ENCODE data around the gene MCM5.

MCM5 gene

GRCh38 chr22:35386670-35387288, 13.2 kb upstream of the MCM5 start:
- no peak overlapping the region for H3K56ac ChIP-seq (ENCODE audit: low read length)
- H3K9ac ChIP-seq (ENCODE audit: low read length), result no peak overlapping the region
- H3K4me1 ChIP-seq (ENCODE audit: control insufficient read depth, low read depth, low read length), result no peaks in the 10 kb centered on the region
- H2BK120ac ChIP-seq (ENCODE audit: low read depth, low read length), result no peak overlapping the region
- no peak overlapping the region for H3K4ac ChIP-seq (ENCODE audit: low read depth, low read length)
- no peak overlapping the region for H3K4me3 ChIP-seq (ENCODE audit: low read length)
- DNase-seq, result no peak
- no peaks in the 10 kb centered on the region for H3K79me1 ChIP-seq (ENCODE audit: low read length)
- H3K18ac ChIP-seq (ENCODE audit: low read length), result no peak overlapping the region
- no peak overlapping the region for H4K8ac ChIP-seq (ENCODE audit: low read depth, low read length)
- H3K36me3 ChIP-seq (ENCODE audit: control insufficient read depth, insufficient read depth, low read length), result no peaks in the 10 kb centered on the region
- no peak overlapping the region for H3K23ac ChIP-seq (ENCODE audit: low read length)
- no peak overlapping the region for H2BK5ac ChIP-seq (ENCODE audit: low read length)
- H3K4me2 ChIP-seq (ENCODE audit: low read length), result no peak overlapping the region
- no peaks in the 10 kb centered on the region for H3K27me3 ChIP-seq (ENCODE audit: insufficient read depth, low read length, poor library complexity)
- no peak overlapping the region for H2AK5ac ChIP-seq (ENCODE audit: low read length)
- WGBS (ENCODE audit: extremely low coverage, insufficient coverage, low lambda C conversion rate), result no CpG with 5 or more reads among the region's 19 CpGs
- no peaks in the 10 kb centered on the region for H3K79me2 ChIP-seq (ENCODE audit: control insufficient read depth, insufficient read depth, low read length)
- H2BK15ac ChIP-seq (replicated peaks; ENCODE audit: low read depth), result no peak overlapping the region
- H3K27ac ChIP-seq (ENCODE audit: low read depth, low read length), result no peak overlapping the region
- H4K5ac ChIP-seq (ENCODE audit: low read length), result no peak overlapping the region

GRCh38 chr22:35390933-35391332, 9.0 kb upstream of the MCM5 start:
- H3K23ac ChIP-seq (ENCODE audit: low read length), result no peak overlapping the region
- no peaks in the 10 kb centered on the region for H3K79me1 ChIP-seq (ENCODE audit: low read length)
- no peak overlapping the region for H2AK5ac ChIP-seq (ENCODE audit: low read length)
- no peaks in the 10 kb centered on the region for H3K79me2 ChIP-seq (ENCODE audit: control insufficient read depth, insufficient read depth, low read length)
- no peak overlapping the region for H3K4me2 ChIP-seq (ENCODE audit: low read length)
- no peaks in the 10 kb centered on the region for H3K36me3 ChIP-seq (ENCODE audit: control insufficient read depth, insufficient read depth, low read length)
- H2BK15ac ChIP-seq (replicated peaks; ENCODE audit: low read depth), result no peak overlapping the region
- no peak overlapping the region for H4K8ac ChIP-seq (ENCODE audit: low read depth, low read length)
- H3K18ac ChIP-seq (ENCODE audit: low read length), result no peak overlapping the region
- H4K5ac ChIP-seq (ENCODE audit: low read length), result no peak overlapping the region
- no peak overlapping the region for H2BK120ac ChIP-seq (ENCODE audit: low read depth, low read length)
- no peak overlapping the region for H3K9ac ChIP-seq (ENCODE audit: low read length)
- no peak for DNase-seq
- no peaks in the 10 kb centered on the region for H3K27me3 ChIP-seq (ENCODE audit: insufficient read depth, low read length, poor library complexity)
- H3K4ac ChIP-seq (ENCODE audit: low read depth, low read length), result no peak overlapping the region
- WGBS (ENCODE audit: extremely low coverage, insufficient coverage, low lambda C conversion rate), result no CpG with 5 or more reads among the region's 5 CpGs
- no peak overlapping the region for H3K4me3 ChIP-seq (ENCODE audit: low read length)
- no peak overlapping the region for H3K56ac ChIP-seq (ENCODE audit: low read length)
- no peak overlapping the region for H3K27ac ChIP-seq (ENCODE audit: low read depth, low read length)
- H2BK5ac ChIP-seq (ENCODE audit: low read length), result no peak overlapping the region
- H3K4me1 ChIP-seq (ENCODE audit: control insufficient read depth, low read depth, low read length), result no peaks in the 10 kb centered on the region

- Histone ChIP-seq H3K79me1 (ENCODE audit: low read length) (no peaks in the 10 kb centered on the region), H3K9ac (ENCODE audit: low read length) (no peak overlapping the region), H3K18ac (ENCODE audit: low read length) (no peak overlapping the region), H2AK5ac (ENCODE audit: low read length) (no peak overlapping the region), H2BK120ac (ENCODE audit: low read depth, low read length) (no peak overlapping the region), H3K36me3 (ENCODE audit: control insufficient read depth, insufficient read depth, low read length) (no peaks in the 10 kb centered on the region), H3K4me1 (ENCODE audit: control insufficient read depth, low read depth, low read length) (no peaks in the 10 kb centered on the region), H3K56ac (ENCODE audit: low read length) (no peak overlapping the region), H2BK15ac (replicated peaks; ENCODE audit: low read depth) (no peak overlapping the region), H3K27me3 (ENCODE audit: insufficient read depth, low read length, poor library complexity) (no peaks in the 10 kb centered on the region), H4K5ac (ENCODE audit: low read length) (no peak overlapping the region), H3K23ac (ENCODE audit: low read length) (no peak overlapping the region), H2BK5ac (ENCODE audit: low read length) (no peak overlapping the region), H3K27ac (ENCODE audit: low read depth, low read length) (no peak overlapping the region), H4K8ac (ENCODE audit: low read depth, low read length) (no peak overlapping the region), H3K4me2 (ENCODE audit: low read length) (no peak overlapping the region), H3K4ac (ENCODE audit: low read depth, low read length) (no peak overlapping the region), H3K79me2 (ENCODE audit: control insufficient read depth, insufficient read depth, low read length) (no peaks in the 10 kb centered on the region), H3K4me3 (ENCODE audit: low read length) (no peak overlapping the region)
- DNase-seq, result no peak
- no CpG with 5 or more reads among the region's 2 CpGs for WGBS (ENCODE audit: extremely low coverage, insufficient coverage, low lambda C conversion rate)
These were observed 7.6 kb upstream of the MCM5 start for GRCh38 chr22:35392357-35392756.

GRCh38 chr22:35393116-35394010, 6.6 kb upstream of the MCM5 start:
- H3K4me1 ChIP-seq (ENCODE audit: control insufficient read depth, low read depth, low read length), result no peaks in the 10 kb centered on the region

GRCh38 chr22:35394011-35394312, 6.0 kb upstream of the MCM5 start:
- Histone ChIP-seq H3K36me3 (ENCODE audit: control insufficient read depth, insufficient read depth, low read length) (no peaks in the 10 kb centered on the region), H3K23ac (ENCODE audit: low read length) (no peak overlapping the region), H3K56ac (ENCODE audit: low read length) (no peak overlapping the region), H2BK15ac (replicated peaks; ENCODE audit: low read depth) (no peak overlapping the region), H3K4me3 (ENCODE audit: low read length) (no peak overlapping the region), H4K8ac (ENCODE audit: low read depth, low read length) (no peak overlapping the region), H3K79me2 (ENCODE audit: control insufficient read depth, insufficient read depth, low read length) (no peaks in the 10 kb centered on the region), H4K5ac (ENCODE audit: low read length) (no peak overlapping the region), H3K4ac (ENCODE audit: low read depth, low read length) (no peak overlapping the region), H3K27ac (ENCODE audit: low read depth, low read length) (no peak overlapping the region), H3K18ac (ENCODE audit: low read length) (no peak overlapping the region), H2BK120ac (ENCODE audit: low read depth, low read length) (no peak overlapping the region), H3K79me1 (ENCODE audit: low read length) (no peaks in the 10 kb centered on the region), H3K27me3 (ENCODE audit: insufficient read depth, low read length, poor library complexity) (no peaks in the 10 kb centered on the region), H3K4me1 (ENCODE audit: control insufficient read depth, low read depth, low read length) (no peaks in the 10 kb centered on the region), H3K4me2 (ENCODE audit: low read length) (no peak overlapping the region), H2BK5ac (ENCODE audit: low read length) (no peak overlapping the region), H3K9ac (ENCODE audit: low read length) (no peak overlapping the region), H2AK5ac (ENCODE audit: low read length) (no peak overlapping the region)
- no peak for DNase-seq
- no CpG with 5 or more reads among the region's 4 CpGs for WGBS (ENCODE audit: extremely low coverage, insufficient coverage, low lambda C conversion rate)

More at GRCh38 chr22:35393116-35394010, 6.6 kb upstream of the MCM5 start:
- no peaks in the 10 kb centered on the region for H3K36me3 ChIP-seq (ENCODE audit: control insufficient read depth, insufficient read depth, low read length)
- no peak overlapping the region for H4K5ac ChIP-seq (ENCODE audit: low read length)
- H3K79me2 ChIP-seq (ENCODE audit: control insufficient read depth, insufficient read depth, low read length), result no peaks in the 10 kb centered on the region
- no peak overlapping the region for H2AK5ac ChIP-seq (ENCODE audit: low read length)
- H3K79me1 ChIP-seq (ENCODE audit: low read length), result no peaks in the 10 kb centered on the region
- no peaks in the 10 kb centered on the region for H3K27me3 ChIP-seq (ENCODE audit: insufficient read depth, low read length, poor library complexity)
- no peak for DNase-seq
- no peak overlapping the region for H3K18ac ChIP-seq (ENCODE audit: low read length)
- no peak overlapping the region for H3K9ac ChIP-seq (ENCODE audit: low read length)
- H2BK120ac ChIP-seq (ENCODE audit: low read depth, low read length), result no peak overlapping the region
- no peak overlapping the region for H3K4me2 ChIP-seq (ENCODE audit: low read length)
- H3K23ac ChIP-seq (ENCODE audit: low read length), result no peak overlapping the region
- no peak overlapping the region for H3K4me3 ChIP-seq (ENCODE audit: low read length)
- H3K56ac ChIP-seq (ENCODE audit: low read length), result no peak overlapping the region
- H3K27ac ChIP-seq (ENCODE audit: low read depth, low read length), result no peak overlapping the region
- WGBS (ENCODE audit: extremely low coverage, insufficient coverage, low lambda C conversion rate), result no CpG with 5 or more reads among the region's 16 CpGs
- no peak overlapping the region for H2BK15ac ChIP-seq (replicated peaks; ENCODE audit: low read depth)
- H2BK5ac ChIP-seq (ENCODE audit: low read length), result no peak overlapping the region
- no peak overlapping the region for H3K4ac ChIP-seq (ENCODE audit: low read depth, low read length)
- H4K8ac ChIP-seq (ENCODE audit: low read depth, low read length), result no peak overlapping the region
